HepG2 (cell line): ENCODE measurements around the gene ZBTB7A. TPM values are rescaled to one million over a fixed set of nuclear protein-coding genes. Genes with fewer than 3 reads are reported as not detected.
A peak's percentile ranks its signal among the peaks of the same experiment; 100 is the strongest.

Experiments used
- CENPBD1 ChIP-seq: sonication (generic); formaldehyde crosslinking; IDR thresholded peaks from 2 replicates; pipeline ENCODE4 v1.8.0; 2022; ENCODE audit warnings: missing genetic modification reagents, low read depth, mild to moderate bottlenecking, borderline replicate concordance
- E2F2 ChIP-seq: sonication (generic); formaldehyde crosslinking; IDR thresholded peaks from 2 replicates; pipeline ENCODE4 v1.4.0; 2020; ENCODE audit warnings: missing genetic modification reagents, borderline replicate concordance
- PHF5A ChIP-seq: IDR thresholded peaks from one replicate; pipeline ENCODE4 v1.6.1; 2018; ENCODE audit warnings: low read depth, missing genetic modification reagents; ENCODE audit not compliant: unreplicated experiment
- THAP9 ChIP-seq: sonication (generic); formaldehyde crosslinking; IDR thresholded peaks from 2 replicates; pipeline ENCODE4; 2020; ENCODE audit warnings: missing genetic modification reagents, mild to moderate bottlenecking, borderline replicate concordance
- ZNF20 ChIP-seq: sonication (generic); formaldehyde crosslinking; IDR thresholded peaks from 2 replicates; pipeline ENCODE4 v1.4.0; 2020; ENCODE audit warnings: mild to moderate bottlenecking, moderate library complexity, missing genetic modification reagents
- ZNF3 ChIP-seq: IDR thresholded peaks from 2 replicates; pipeline ENCODE4 v1.7.0; 2017; ENCODE audit warnings: inconsistent platforms
- ZNF337 ChIP-seq: sonication (generic); formaldehyde crosslinking; IDR thresholded peaks from 2 replicates; pipeline ENCODE4 v1.5.1; 2020; ENCODE audit warnings: missing genetic modification reagents, low read depth, mild to moderate bottlenecking, borderline replicate concordance
- ZNF691 ChIP-seq: sonication (generic); formaldehyde crosslinking; IDR thresholded peaks from 2 replicates; pipeline ENCODE4 v1.4.0; 2020; ENCODE audit warnings: missing genetic modification reagents, low read depth, mild to moderate bottlenecking, borderline replicate concordance
- ZNF749 ChIP-seq: sonication (generic); formaldehyde crosslinking; IDR thresholded peaks from 2 replicates; pipeline ENCODE4 v1.8.0; 2022; ENCODE audit warnings: mild to moderate bottlenecking, missing genetic modification reagents, moderate library complexity, borderline replicate concordance
- polyA plus RNA-seq, 8 experiments: library from polyadenylated mRNA; depleted of rRNA in 3 of 8; stranded (reverse) in 7 of 8; unstranded in 1 of 8; fragments of >200 nt; fragmentation: Illumina TruSeq in 4 of 8; extraction: Trizol in 4 of 8; gene quantifications; 2 replicates each; pipeline versions ENCODE4 v1.2.1 to v1.2.3, GENCODE V29; 2011 to 2016; ENCODE audit warnings: low read depth in 4 of 8, missing spikeins in 1 of 8, mixed read lengths in 1 of 8; ENCODE audit not compliant: insufficient read depth in 1 of 8
- total RNA-seq, 5 experiments: library from RNA; depleted of rRNA; stranded (reverse); fragments of >200 nt; fragmentation: Illumina TruSeq; extraction: Trizol; gene quantifications; 2 replicates each; pipeline ENCODE4 v1.2.3, GENCODE V29; 2016; ENCODE audit warnings: low read depth in 1 of 5
- TF ChIP-seq, protein P1 (sequence below): sonication (generic); formaldehyde crosslinking; IDR thresholded peaks from 2 replicates; pipeline ENCODE4 v1.5.1; 2020; ENCODE audit warnings: mild to moderate bottlenecking, moderate library complexity, missing genetic modification reagents
- TF ChIP-seq, protein P2 (sequence below): sonication (generic); formaldehyde crosslinking; IDR thresholded peaks from 2 replicates; pipeline ENCODE4 v1.4.0; 2020; ENCODE audit warnings: missing genetic modification reagents
- TF ChIP-seq, protein P3 (sequence below): sonication (generic); formaldehyde crosslinking; IDR thresholded peaks from 2 replicates; pipeline ENCODE4 v1.4.0; 2020; ENCODE audit warnings: missing genetic modification reagents

The ZBTB7A gene
- total and polyA plus RNA-seq, 2 of the 13 experiments (the other 11 are each of a cell fraction or from before 2014, with no cell fraction given) = 3.6 to 4.0 TPM

- TF ChIP-seq THAP9 (CRISPR knock-in tag) (no peak), ZNF749 (CRISPR knock-in tag) (no peak), ZNF3 (CRISPR knock-in tag) (no peak), E2F2 (CRISPR knock-in tag) (no peak), ZNF337 (no peak), CENPBD1 (CRISPR knock-in tag) (no peak), ZNF691 (CRISPR knock-in tag) (no peak), PHF5A (no peak), ZNF20 (CRISPR knock-in tag) (no peak)
- TF ChIP-seq, protein P1, sequence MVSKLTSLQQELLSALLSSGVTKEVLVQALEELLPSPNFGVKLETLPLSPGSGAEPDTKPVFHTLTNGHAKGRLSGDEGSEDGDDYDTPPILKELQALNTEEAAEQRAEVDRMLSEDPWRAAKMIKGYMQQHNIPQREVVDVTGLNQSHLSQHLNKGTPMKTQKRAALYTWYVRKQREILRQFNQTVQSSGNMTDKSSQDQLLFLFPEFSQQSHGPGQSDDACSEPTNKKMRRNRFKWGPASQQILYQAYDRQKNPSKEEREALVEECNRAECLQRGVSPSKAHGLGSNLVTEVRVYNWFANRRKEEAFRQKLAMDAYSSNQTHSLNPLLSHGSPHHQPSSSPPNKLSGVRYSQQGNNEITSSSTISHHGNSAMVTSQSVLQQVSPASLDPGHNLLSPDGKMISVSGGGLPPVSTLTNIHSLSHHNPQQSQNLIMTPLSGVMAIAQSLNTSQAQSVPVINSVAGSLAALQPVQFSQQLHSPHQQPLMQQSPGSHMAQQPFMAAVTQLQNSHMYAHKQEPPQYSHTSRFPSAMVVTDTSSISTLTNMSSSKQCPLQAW = no peak
- TF ChIP-seq, protein P2, sequence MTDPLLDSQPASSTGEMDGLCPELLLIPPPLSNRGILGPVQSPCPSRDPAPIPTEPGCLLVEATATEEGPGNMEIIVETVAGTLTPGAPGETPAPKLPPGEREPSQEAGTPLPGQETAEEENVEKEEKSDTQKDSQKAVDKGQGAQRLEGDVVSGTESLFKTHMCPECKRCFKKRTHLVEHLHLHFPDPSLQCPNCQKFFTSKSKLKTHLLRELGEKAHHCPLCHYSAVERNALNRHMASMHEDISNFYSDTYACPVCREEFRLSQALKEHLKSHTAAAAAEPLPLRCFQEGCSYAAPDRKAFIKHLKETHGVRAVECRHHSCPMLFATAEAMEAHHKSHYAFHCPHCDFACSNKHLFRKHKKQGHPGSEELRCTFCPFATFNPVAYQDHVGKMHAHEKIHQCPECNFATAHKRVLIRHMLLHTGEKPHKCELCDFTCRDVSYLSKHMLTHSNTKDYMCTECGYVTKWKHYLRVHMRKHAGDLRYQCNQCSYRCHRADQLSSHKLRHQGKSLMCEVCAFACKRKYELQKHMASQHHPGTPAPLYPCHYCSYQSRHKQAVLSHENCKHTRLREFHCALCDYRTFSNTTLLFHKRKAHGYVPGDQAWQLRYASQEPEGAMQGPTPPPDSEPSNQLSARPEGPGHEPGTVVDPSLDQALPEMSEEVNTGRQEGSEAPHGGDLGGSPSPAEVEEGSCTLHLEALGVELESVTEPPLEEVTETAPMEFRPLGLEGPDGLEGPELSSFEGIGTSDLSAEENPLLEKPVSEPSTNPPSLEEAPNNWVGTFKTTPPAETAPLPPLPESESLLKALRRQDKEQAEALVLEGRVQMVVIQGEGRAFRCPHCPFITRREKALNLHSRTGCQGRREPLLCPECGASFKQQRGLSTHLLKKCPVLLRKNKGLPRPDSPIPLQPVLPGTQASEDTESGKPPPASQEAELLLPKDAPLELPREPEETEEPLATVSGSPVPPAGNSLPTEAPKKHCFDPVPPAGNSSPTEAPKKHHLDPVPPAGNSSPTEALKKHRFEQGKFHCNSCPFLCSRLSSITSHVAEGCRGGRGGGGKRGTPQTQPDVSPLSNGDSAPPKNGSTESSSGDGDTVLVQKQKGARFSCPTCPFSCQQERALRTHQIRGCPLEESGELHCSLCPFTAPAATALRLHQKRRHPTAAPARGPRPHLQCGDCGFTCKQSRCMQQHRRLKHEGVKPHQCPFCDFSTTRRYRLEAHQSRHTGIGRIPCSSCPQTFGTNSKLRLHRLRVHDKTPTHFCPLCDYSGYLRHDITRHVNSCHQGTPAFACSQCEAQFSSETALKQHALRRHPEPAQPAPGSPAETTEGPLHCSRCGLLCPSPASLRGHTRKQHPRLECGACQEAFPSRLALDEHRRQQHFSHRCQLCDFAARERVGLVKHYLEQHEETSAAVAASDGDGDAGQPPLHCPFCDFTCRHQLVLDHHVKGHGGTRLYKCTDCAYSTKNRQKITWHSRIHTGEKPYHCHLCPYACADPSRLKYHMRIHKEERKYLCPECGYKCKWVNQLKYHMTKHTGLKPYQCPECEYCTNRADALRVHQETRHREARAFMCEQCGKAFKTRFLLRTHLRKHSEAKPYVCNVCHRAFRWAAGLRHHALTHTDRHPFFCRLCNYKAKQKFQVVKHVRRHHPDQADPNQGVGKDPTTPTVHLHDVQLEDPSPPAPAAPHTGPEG (CRISPR knock-in tag) = no peak
- TF ChIP-seq, protein P3, sequence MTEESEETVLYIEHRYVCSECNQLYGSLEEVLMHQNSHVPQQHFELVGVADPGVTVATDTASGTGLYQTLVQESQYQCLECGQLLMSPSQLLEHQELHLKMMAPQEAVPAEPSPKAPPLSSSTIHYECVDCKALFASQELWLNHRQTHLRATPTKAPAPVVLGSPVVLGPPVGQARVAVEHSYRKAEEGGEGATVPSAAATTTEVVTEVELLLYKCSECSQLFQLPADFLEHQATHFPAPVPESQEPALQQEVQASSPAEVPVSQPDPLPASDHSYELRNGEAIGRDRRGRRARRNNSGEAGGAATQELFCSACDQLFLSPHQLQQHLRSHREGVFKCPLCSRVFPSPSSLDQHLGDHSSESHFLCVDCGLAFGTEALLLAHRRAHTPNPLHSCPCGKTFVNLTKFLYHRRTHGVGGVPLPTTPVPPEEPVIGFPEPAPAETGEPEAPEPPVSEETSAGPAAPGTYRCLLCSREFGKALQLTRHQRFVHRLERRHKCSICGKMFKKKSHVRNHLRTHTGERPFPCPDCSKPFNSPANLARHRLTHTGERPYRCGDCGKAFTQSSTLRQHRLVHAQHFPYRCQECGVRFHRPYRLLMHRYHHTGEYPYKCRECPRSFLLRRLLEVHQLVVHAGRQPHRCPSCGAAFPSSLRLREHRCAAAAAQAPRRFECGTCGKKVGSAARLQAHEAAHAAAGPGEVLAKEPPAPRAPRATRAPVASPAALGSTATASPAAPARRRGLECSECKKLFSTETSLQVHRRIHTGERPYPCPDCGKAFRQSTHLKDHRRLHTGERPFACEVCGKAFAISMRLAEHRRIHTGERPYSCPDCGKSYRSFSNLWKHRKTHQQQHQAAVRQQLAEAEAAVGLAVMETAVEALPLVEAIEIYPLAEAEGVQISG (CRISPR knock-in tag) = 0 out of 2 replicates have a peak, but pooled peaks have one; percentile 8
These were observed 508 bp downstream of the ZBTB7A start (continued) for GRCh38 chr19:4066176-4066606.
